Stomach (tissue), 9 donors: ENCODE measurements around the gene RREB1. TPM values are rescaled to one million over a fixed set of nuclear protein-coding genes. Genes with fewer than 3 reads are reported as not detected.

Experiments used
- DNase-seq, 2 donors: peaks; one replicate each; pipeline versions ENCODE4 v3.0.0 to v3.0.0-alpha.2; 2013 to 2019
- H3K27ac ChIP-seq, 5 donors: fragments of 200-600 bp in 4 of 5; sonication (generic) in 4 of 5; one replicate each; pipeline ENCODE4 v1.5.1; 2013 to 2019; ENCODE audit warnings: mild to moderate bottlenecking in 1 of 5, moderate library complexity in 1 of 5
- H3K27me3 ChIP-seq, 3 donors: fragments of 200-600 bp; sonication (generic); one replicate each; pipeline ENCODE4 v1.5.1; 2017 to 2019; ENCODE audit warnings: mixed run types in 1 of 3
- H3K36me3 ChIP-seq, 4 donors: fragments of 200-600 bp; sonication (generic); 1 replicate in 3 of 4; 2 replicates in 1 of 4; pipeline ENCODE4 v1.5.1; 2016 to 2019
- H3K4me1 ChIP-seq, 4 donors: fragments of 200-600 bp; sonication (generic); one replicate each; pipeline ENCODE4 v1.5.1; 2016 to 2019
- H3K4me3 ChIP-seq, 4 donors: fragments of 200-600 bp; sonication (generic) in 3 of 4; one replicate each; pipeline ENCODE4 v1.5.1; 2016 to 2019; ENCODE audit warnings: mild to moderate bottlenecking in 1 of 4
- H3K9me3 ChIP-seq, 4 donors: fragments of 200-600 bp; sonication (generic); one replicate each; pipeline ENCODE4 v1.5.1; 2016 to 2019
- EP300 ChIP-seq: sonication (generic); formaldehyde crosslinking; IDR thresholded peaks from one replicate; pipeline ENCODE4 v1.6.1; 2017; ENCODE audit warnings: antibody characterized with exemption
- POLR2A ChIP-seq, 4 donors: fragments of 450-650 bp; IDR thresholded peaks; one replicate each; pipeline ENCODE4 v1.6.1; 2016; ENCODE audit warnings: antibody characterized with exemption in 4 of 4, control low read depth in 2 of 4, mild to moderate bottlenecking in 1 of 4, moderate library complexity in 1 of 4
- POLR2AphosphoS5 ChIP-seq, 3 donors: sonication (generic); formaldehyde crosslinking; IDR thresholded peaks; one replicate each; pipeline ENCODE4 v1.6.1; 2016; ENCODE audit warnings: antibody characterized with exemption in 3 of 3
- WGBS, 5 donors: extraction: QIAGEN DNeasy Blood & Tissue Kit in 3 of 5; methylation state at CpG; one replicate each; pipeline versions ENCODE4 v1.1.5 to v1.1.7; 2013 to 2018; 5-methylcytosine and 5-hydroxymethylcytosine counted together
- intact Hi-C: fragments of 100-400 bp; cut with DNase I; formaldehyde crosslinking; loops from one replicate; pipeline ENCODE4 v1.15.1; 2023; ENCODE audit warnings: low total_unique reads
- polyA plus RNA-seq, 3 donors: library from polyadenylated mRNA; stranded (reverse); fragments of 200-250 nt; gene quantifications; one replicate each; pipeline ENCODE4 v1.2.3, GENCODE V29; 2013
- total RNA-seq, 5 donors: library from RNA; depleted of rRNA; stranded (reverse); fragments of >200 nt; gene quantifications; one replicate each; pipeline versions ENCODE4 v1.1.0 to v1.2.3, GENCODE V29; 2014 to 2016
- TF ChIP-seq, protein P1 (sequence below), 7 experiments: fragments of 450-650 bp in 4 of 7; fragments of 200-600 bp in 3 of 7; sonication (generic) in 3 of 7; IDR thresholded peaks; one replicate each; pipeline ENCODE4 v1.5.1; 2016 to 2019; ENCODE audit warnings: antibody characterized with exemption in 7 of 7, control low read depth in 2 of 7, mild to moderate bottlenecking in 1 of 7
- donor health status: healthy with polysubstance abuse.
- donor health status: Bipolar disorder and iron deficiency.
- donor health status: healthy.

Gene RREB1
- total and polyA plus RNA-seq, 8 donors, result 4.0 to 125 (median 45.3) TPM

DNA sequence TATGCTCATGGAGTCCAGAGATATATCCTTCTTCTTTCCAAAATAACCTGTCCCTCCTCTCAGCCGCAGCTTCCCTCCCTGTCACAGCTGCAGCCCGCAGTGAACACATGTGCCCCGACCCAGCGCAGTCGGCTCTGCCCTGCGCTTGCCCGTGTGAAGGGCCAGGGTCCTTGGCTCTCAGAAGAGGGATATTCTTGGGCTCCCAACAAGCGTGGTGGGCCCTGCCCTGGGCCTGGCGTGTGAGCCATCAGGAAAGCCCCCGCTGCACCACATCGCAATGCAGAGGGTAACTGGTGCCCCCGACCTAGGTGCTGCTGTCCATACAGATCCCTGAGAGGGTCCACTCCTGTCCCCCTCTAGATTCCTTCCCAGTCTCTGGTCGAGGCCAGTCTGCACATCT is 140.1 kb downstream of the RREB1 start:
- no peak overlapping the region for H3K27ac ChIP-seq
- intact Hi-C loops, result no loop called here
- H3K4me1 ChIP-seq, result peaks cover 10 to 30% (median 12%) of the 10 kb centered on the region in 4 donors
- TF ChIP-seq POLR2A (IDR thresholded peaks at IDR 0.05), result no peak
- TF ChIP-seq EP300, result no peak
- TF ChIP-seq, protein P1, sequence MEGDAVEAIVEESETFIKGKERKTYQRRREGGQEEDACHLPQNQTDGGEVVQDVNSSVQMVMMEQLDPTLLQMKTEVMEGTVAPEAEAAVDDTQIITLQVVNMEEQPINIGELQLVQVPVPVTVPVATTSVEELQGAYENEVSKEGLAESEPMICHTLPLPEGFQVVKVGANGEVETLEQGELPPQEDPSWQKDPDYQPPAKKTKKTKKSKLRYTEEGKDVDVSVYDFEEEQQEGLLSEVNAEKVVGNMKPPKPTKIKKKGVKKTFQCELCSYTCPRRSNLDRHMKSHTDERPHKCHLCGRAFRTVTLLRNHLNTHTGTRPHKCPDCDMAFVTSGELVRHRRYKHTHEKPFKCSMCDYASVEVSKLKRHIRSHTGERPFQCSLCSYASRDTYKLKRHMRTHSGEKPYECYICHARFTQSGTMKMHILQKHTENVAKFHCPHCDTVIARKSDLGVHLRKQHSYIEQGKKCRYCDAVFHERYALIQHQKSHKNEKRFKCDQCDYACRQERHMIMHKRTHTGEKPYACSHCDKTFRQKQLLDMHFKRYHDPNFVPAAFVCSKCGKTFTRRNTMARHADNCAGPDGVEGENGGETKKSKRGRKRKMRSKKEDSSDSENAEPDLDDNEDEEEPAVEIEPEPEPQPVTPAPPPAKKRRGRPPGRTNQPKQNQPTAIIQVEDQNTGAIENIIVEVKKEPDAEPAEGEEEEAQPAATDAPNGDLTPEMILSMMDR (IDR thresholded peaks at IDR 0.05), result no peak
- no peak for TF ChIP-seq POLR2AphosphoS5 (IDR thresholded peaks at IDR 0.05)
- 89 to 97% (median 95%) methylated on average over 8 to 13 of the region's 13 CpGs for WGBS, 5 donors
- no peaks in the 10 kb centered on the region for H3K27me3 ChIP-seq
- H3K4me3 ChIP-seq, result no peak overlapping the region
- H3K9me3 ChIP-seq, result no peaks in the 10 kb centered on the region
- no peak for DNase-seq
- H3K36me3 ChIP-seq, result peaks cover 57 to 88% (median 79%) of the 10 kb centered on the region in 4 donors

DNA sequence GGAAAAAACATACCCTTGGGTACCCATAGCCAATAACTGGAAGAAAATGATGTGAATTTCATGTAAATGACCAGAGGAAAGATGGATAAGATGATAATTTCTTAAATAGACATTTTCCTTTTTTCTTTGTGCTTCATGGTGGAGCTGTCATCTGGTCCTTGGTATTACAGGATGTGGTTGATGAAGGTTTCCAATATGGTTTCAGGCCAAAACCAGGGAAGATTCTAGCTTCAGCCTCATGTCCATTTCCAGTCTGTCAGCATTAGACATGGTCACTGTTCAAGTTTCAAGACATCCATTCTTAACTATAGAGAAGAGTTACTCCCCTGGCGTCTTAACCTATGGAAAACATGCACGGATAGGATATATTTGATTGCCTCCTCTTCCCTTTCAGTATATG is 141.6 kb downstream of the RREB1 start:
- Histone ChIP-seq H3K4me1 (peaks cover 0 to 21% (median 0%) of the 10 kb centered on the region in 4 donors), H3K36me3 (peaks cover 57 to 84% (median 79%) of the 10 kb centered on the region in 4 donors), H3K9me3 (no peaks in the 10 kb centered on the region), H3K4me3 (no peak overlapping the region), H3K27me3 (no peaks in the 10 kb centered on the region), H3K27ac (no peak overlapping the region)
- no peak for TF ChIP-seq POLR2A (IDR thresholded peaks at IDR 0.05)
- TF ChIP-seq, protein P1 (IDR thresholded peaks at IDR 0.05), result no peak
- no peak for TF ChIP-seq POLR2AphosphoS5 (IDR thresholded peaks at IDR 0.05)
- TF ChIP-seq EP300, result no peak
- 75 to 89% (median 82%) methylated on average over 2 of the region's 2 CpGs for WGBS, 5 donors
- intact Hi-C loops, result no loop called here
- DNase-seq, result no peak

DNA sequence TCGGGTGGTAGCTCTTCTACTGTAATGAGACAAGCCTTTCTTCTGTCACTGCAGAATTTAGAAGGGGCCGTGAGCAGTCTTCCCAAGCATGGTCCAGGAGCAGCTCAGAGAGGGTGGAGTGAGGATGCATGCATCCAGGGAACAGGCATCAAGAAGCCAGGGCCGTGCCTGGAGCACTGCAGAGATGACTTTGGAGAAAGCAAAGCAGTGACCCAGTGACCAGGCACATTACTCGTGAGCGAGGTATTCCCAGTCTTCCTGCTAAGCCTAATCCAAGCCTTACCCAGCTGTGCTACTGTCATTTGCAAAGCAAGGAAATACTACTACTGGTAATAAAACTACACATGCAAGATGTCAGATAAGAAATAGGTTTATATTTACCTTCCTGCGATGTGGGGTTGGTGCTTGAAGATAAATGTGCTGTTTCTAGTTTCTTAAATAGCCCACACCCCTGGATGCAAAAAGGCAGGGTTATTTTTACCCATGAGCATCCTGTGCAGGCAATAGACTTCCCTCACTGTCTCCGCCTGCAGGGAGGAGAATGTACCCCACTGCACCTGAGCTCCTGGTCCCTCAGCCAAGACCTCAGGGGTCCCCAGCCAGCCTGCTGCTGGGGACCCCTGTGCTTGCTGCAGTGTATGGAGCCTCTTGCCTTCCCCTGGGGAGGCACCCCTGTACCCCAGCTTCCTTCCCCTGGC is 142.3 kb downstream of the RREB1 start:
- Histone ChIP-seq H3K4me1 (peaks cover 0 to 23% (median 0%) of the 10 kb centered on the region in 4 donors), H3K27me3 (no peaks in the 10 kb centered on the region), H3K27ac (no peak overlapping the region), H3K9me3 (no peaks in the 10 kb centered on the region), H3K4me3 (no peak overlapping the region), H3K36me3 (peaks cover 50 to 77% (median 76%) of the 10 kb centered on the region in 4 donors)
- 38 to 72% (median 44%) methylated on average over 5 to 7 of the region's 7 CpGs for WGBS, 5 donors
- no peak for TF ChIP-seq EP300
- TF ChIP-seq POLR2AphosphoS5 (IDR thresholded peaks at IDR 0.05), result no peak
- TF ChIP-seq, protein P1 (IDR thresholded peaks at IDR 0.05), result no peak
- no peak for TF ChIP-seq POLR2A (IDR thresholded peaks at IDR 0.05)
- intact Hi-C loops, result no loop called here
- no peak for DNase-seq

DNA sequence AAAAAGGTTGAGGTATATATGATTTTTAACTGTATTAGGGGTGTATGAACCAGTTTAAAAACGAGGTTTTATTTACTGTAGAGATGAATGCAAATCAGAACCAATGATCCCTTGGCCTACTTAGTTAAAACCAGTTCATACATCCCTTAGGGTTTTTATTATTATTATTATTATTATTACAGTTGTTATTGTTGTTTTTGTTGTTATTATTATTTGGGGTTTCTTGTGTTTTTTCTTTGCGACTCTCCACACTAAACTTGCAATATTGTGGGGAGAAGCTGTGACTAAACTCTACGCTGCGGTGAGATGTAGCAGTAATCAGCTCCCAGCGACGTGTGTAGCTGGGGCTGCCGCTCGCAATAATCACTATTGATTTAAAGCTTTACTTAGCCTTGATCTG is 143.1 kb downstream of the RREB1 start:
- 90 to 94% (median 92%) methylated on average over 8 of the region's 8 CpGs for WGBS, 5 donors
- no peak for DNase-seq
- H3K4me1 ChIP-seq, result peaks cover 0 to 23% (median 0%) of the 10 kb centered on the region in 4 donors
- peaks cover 0 to 3% (median 3%) of the 10 kb centered on the region in 4 donors for H3K9me3 ChIP-seq
- intact Hi-C loops, result no loop called here
- H3K27ac ChIP-seq, result no peak overlapping the region
- peaks cover 46 to 70% (median 69%) of the 10 kb centered on the region in 4 donors for H3K36me3 ChIP-seq
- no peak for TF ChIP-seq EP300
- TF ChIP-seq, protein P1 (IDR thresholded peaks at IDR 0.05), result no peak
- no peak for TF ChIP-seq POLR2A (IDR thresholded peaks at IDR 0.05)
- TF ChIP-seq POLR2AphosphoS5 (IDR thresholded peaks at IDR 0.05), result no peak
- no peak overlapping the region for H3K4me3 ChIP-seq
- no peaks in the 10 kb centered on the region for H3K27me3 ChIP-seq
